ENCODE data around the gene CRNN. TPM values are rescaled to one million over a fixed set of nuclear protein-coding genes. Genes with fewer than 3 reads are reported as not detected.

Gene CRNN
- total RNA-seq, 4 donors from 2014 or later: 2.2 to 103 (median 4.7) TPM

DNA sequence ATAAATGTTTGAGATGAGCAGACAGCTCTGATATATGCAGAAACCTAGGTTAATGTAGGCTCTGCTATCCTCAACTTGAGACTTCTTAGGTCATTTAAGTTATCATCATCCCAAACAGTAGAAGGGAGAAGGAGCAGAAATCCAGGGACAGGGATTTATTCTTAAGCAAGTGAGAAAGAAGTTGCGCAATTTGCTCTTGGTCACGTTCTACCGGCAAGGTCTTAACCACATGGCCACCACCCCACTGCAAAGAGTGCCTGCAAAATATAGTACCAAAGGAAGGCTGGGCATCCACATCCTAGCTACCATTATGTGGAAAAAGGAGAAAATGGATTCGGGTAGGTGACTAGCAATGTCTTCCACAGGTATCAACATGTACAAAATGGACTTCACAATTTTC lies 25.2 kb downstream of the CRNN start:
- Histone ChIP-seq H3K4me3 (no peak overlapping the region), H3K27me3 (no peaks in the 10 kb centered on the region), H3K36me3 (no peaks in the 10 kb centered on the region), H3K9me3 (no peaks in the 10 kb centered on the region), H3K4me1 (no peaks in the 10 kb centered on the region), H3K27ac (no peak overlapping the region)
- 33 to 81% methylated on average over 2 to 4 of the region's 4 CpGs for WGBS, 2 donors (ENCODE audit: low coverage in 1 of 2)
- TF ChIP-seq POLR2AphosphoS5 (IDR thresholded peaks at IDR 0.05) (no peak), POLR2A (IDR thresholded peaks at IDR 0.05) (no peak), EP300 (IDR thresholded peaks at IDR 0.05) (no peak)
- TF ChIP-seq, protein P1, sequence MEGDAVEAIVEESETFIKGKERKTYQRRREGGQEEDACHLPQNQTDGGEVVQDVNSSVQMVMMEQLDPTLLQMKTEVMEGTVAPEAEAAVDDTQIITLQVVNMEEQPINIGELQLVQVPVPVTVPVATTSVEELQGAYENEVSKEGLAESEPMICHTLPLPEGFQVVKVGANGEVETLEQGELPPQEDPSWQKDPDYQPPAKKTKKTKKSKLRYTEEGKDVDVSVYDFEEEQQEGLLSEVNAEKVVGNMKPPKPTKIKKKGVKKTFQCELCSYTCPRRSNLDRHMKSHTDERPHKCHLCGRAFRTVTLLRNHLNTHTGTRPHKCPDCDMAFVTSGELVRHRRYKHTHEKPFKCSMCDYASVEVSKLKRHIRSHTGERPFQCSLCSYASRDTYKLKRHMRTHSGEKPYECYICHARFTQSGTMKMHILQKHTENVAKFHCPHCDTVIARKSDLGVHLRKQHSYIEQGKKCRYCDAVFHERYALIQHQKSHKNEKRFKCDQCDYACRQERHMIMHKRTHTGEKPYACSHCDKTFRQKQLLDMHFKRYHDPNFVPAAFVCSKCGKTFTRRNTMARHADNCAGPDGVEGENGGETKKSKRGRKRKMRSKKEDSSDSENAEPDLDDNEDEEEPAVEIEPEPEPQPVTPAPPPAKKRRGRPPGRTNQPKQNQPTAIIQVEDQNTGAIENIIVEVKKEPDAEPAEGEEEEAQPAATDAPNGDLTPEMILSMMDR (IDR thresholded peaks at IDR 0.05): no peak
- no peak for ATAC-seq

DNA sequence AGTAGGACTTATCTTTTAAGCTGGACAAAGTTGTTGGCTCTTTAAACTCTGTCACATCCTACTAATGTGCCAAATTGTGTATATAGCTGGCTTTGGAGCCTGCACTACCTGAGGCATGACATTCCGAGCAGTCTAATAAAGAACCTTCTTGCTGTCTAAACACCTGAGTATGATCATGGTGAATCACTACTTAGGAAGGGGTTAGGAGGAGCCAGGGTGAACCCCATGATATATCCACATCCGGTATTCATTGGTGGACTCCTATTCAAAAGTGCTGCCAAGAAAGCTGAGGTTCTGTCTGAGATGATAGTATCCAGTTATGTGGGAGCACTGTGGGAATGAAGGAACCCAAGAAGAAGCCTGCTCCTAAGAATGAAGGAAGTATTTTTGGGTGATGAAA lies 27.1 kb downstream of the CRNN start:
- no peaks in the 10 kb centered on the region for H3K27me3 ChIP-seq
- H3K4me3 ChIP-seq: no peak overlapping the region
- TF ChIP-seq EP300 (IDR thresholded peaks at IDR 0.05) (no peak), POLR2A (IDR thresholded peaks at IDR 0.05) (no peak), POLR2AphosphoS5 (IDR thresholded peaks at IDR 0.05) (no peak)
- TF ChIP-seq, protein P1 (IDR thresholded peaks at IDR 0.05): no peak
- no peaks in the 10 kb centered on the region for H3K36me3 ChIP-seq
- ATAC-seq: no peak
- no peak overlapping the region for H3K27ac ChIP-seq
- no peaks in the 10 kb centered on the region for H3K4me1 ChIP-seq
- 73 to 100% methylated on average over 1 to 2 of the region's 2 CpGs for WGBS, 2 donors (ENCODE audit: low coverage in 1 of 2)
- H3K9me3 ChIP-seq: no peaks in the 10 kb centered on the region

DNA sequence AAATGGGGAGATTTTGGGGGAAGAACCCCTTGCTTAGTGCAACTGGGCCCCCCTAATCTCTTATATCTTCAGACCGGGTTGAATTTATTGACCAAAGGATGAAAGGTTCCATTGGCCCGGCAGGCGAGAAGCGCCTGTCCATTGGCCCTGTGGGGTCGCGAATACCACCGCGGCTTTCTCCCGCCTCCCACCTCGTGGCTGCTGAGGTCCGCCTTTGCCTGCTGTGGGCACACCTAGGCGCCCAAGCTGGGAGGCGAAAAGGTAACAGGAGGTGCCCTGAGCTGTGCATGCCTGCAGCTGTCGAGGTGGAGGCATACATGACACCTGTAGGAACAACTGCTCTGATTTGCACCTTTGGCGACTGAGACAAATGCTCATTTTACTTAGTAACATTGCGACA lies 33.1 kb downstream of the CRNN start:
- Histone ChIP-seq H3K27ac (no peak overlapping the region), H3K9me3 (no peaks in the 10 kb centered on the region), H3K27me3 (no peaks in the 10 kb centered on the region), H3K4me1 (no peaks in the 10 kb centered on the region), H3K4me3 (no peak overlapping the region), H3K36me3 (no peaks in the 10 kb centered on the region)
- TF ChIP-seq, protein P1 (IDR thresholded peaks at IDR 0.05): no peak
- TF ChIP-seq EP300 (IDR thresholded peaks at IDR 0.05): no peak
- TF ChIP-seq POLR2AphosphoS5 (IDR thresholded peaks at IDR 0.05): no peak
- no peak for TF ChIP-seq POLR2A (IDR thresholded peaks at IDR 0.05)
- WGBS, 2 donors (ENCODE audit: low coverage in 1 of 2): 69 to 76% methylated on average over 7 to 12 of the region's 16 CpGs
- ATAC-seq: no peak

DNA sequence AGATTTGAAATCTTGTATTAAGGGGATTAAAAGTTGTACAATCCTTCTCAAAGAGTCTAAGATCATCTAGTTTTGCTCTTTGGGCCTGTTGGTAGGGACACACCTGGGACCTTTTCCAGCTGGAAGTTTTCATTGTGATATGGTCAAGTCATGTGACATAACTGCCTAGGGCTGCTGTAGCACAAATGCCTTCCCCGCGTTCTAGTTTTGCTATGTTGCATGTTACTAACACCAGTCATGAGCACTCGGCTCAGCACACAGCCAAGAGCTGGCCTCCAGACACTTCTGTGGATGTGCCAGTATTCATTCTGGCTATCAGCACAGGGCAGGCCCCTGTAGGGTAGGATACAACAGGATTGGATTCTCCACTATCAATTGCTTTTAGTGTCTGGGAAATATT lies 39.6 kb downstream of the CRNN start:
- no peak for ATAC-seq
- TF ChIP-seq EP300 (IDR thresholded peaks at IDR 0.05) (no peak), POLR2AphosphoS5 (IDR thresholded peaks at IDR 0.05) (no peak), POLR2A (IDR thresholded peaks at IDR 0.05) (no peak)
- no peaks in the 10 kb centered on the region for H3K27me3 ChIP-seq
- H3K4me1 ChIP-seq: no peaks in the 10 kb centered on the region
- no peak overlapping the region for H3K27ac ChIP-seq
- no peak overlapping the region for H3K4me3 ChIP-seq
- no peaks in the 10 kb centered on the region for H3K36me3 ChIP-seq
- peaks cover 0 to 9% (median 0%) of the 10 kb centered on the region in 3 donors for H3K9me3 ChIP-seq
- WGBS, 2 donors (ENCODE audit: low coverage in 1 of 2): 20 to 83% methylated on average over 1 to 2 of the region's 3 CpGs

DNA sequence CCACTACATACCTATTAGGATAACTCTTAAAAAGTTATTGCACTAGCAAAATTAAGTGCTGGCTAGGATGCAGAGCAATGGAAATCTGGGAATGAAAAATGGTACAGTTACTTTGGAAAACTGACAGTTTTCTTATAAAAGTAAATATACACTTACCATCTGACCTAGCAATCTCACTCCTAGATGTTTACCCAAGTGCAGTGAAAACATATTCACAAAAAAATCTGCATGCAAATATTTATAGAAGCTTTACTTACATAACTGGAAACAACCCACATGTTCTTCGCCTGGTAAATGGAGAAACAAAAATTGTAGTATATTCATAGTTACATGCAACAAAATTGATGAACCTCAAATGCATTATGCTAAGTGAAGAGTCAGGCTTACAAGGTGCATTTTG lies 41.4 kb downstream of the CRNN start:
- no peak for ATAC-seq
- Histone ChIP-seq H3K36me3 (no peaks in the 10 kb centered on the region), H3K27me3 (no peaks in the 10 kb centered on the region), H3K4me1 (no peaks in the 10 kb centered on the region), H3K9me3 (peaks cover 0 to 22% (median 0%) of the 10 kb centered on the region in 3 donors), H3K4me3 (no peak overlapping the region), H3K27ac (no peak overlapping the region)
- TF ChIP-seq POLR2AphosphoS5 (IDR thresholded peaks at IDR 0.05) (no peak), EP300 (IDR thresholded peaks at IDR 0.05) (no peak), POLR2A (IDR thresholded peaks at IDR 0.05) (no peak)
- TF ChIP-seq, protein P1 (IDR thresholded peaks at IDR 0.05): no peak
- WGBS, 2 donors (ENCODE audit: low coverage in 1 of 2): 82 to 91% methylated on average over 1 of the region's 1 CpG

Data from gastroesophageal sphincter (tissue), 4 donors.